OCI-LY7 (cell line): ENCODE results near the gene MYH10.

ENCODE experiments used
- CTCF ChIP-seq: fragments of 200-600 bp; sonication (generic); conservative IDR thresholded peaks from 2 replicates; pipeline ENCODE4 v1.5.1; 2014; ENCODE audit warnings: mild to moderate bottlenecking, antibody characterized with exemption, low read length, moderate library complexity, mixed read lengths
- EZH2phosphoT487 ChIP-seq: fragments of 200-600 bp; sonication (generic); IDR thresholded peaks from 2 replicates; pipeline ENCODE4 v1.6.1; 2018; ENCODE audit warnings: low read depth, borderline replicate concordance, mild to moderate bottlenecking, mixed run types, antibody characterized with exemption, low read length, moderate library complexity, mixed read lengths

- TF ChIP-seq EZH2phosphoT487 = no peak
- TF ChIP-seq CTCF = no peak
Observed at GRCh38 chr17:8598913-8599312, 31.6 kb downstream of the MYH10 start.
